Stimulated activated CD8-positive, alpha-beta memory T cell treated with anti-CD3 and anti-CD28 coated beads, Interleukin-15, amount 100 ng/mL, for 48 hours (primary cell): Measurements from ENCODE around the gene BCR.
"Not testable (repeated sequence)": the region's sequence is repeated elsewhere in the genome, so short reads cannot be mapped to it uniquely, and the experiment has no call there.

Experiments
- DNase-seq, 2 donors: peaks; one replicate each; pipeline ENCODE4 v3.0.0-alpha.2; 2020; ENCODE audit warnings: low read depth in 2 of 2

The BCR gene

DNA sequence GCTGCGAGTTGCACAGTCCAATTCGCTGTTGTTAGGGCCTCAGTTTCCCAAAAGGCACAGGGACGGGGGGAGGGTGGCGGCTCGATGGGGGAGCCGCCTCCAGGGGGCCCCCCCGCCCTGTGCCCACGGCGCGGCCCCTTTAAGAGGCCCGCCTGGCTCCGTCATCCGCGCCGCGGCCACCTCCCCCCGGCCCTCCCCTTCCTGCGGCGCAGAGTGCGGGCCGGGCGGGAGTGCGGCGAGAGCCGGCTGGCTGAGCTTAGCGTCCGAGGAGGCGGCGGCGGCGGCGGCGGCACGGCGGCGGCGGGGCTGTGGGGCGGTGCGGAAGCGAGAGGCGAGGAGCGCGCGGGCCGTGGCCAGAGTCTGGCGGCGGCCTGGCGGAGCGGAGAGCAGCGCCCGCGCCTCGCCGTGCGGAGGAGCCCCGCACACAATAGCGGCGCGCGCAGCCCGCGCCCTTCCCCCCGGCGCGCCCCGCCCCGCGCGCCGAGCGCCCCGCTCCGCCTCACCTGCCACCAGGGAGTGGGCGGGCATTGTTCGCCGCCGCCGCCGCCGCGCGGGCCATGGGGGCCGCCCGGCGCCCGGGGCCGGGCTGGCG is at the start of gene BCR:
Gene BCR (plus strand): TSS at position 209 of the 592 bp plus-strand sequence. CDS start 452 bp downstream, outside the sequence.
- DNase-seq: peak in 1 of 2 donors; percentile 44

GRCh38 chr22:23130697-23131096 is 49.6 kb upstream of the BCR start:
- no peak for DNase-seq

- no peak for DNase-seq
These were observed 48.4 kb upstream of the BCR start for GRCh38 chr22:23131931-23132330.

DNA sequence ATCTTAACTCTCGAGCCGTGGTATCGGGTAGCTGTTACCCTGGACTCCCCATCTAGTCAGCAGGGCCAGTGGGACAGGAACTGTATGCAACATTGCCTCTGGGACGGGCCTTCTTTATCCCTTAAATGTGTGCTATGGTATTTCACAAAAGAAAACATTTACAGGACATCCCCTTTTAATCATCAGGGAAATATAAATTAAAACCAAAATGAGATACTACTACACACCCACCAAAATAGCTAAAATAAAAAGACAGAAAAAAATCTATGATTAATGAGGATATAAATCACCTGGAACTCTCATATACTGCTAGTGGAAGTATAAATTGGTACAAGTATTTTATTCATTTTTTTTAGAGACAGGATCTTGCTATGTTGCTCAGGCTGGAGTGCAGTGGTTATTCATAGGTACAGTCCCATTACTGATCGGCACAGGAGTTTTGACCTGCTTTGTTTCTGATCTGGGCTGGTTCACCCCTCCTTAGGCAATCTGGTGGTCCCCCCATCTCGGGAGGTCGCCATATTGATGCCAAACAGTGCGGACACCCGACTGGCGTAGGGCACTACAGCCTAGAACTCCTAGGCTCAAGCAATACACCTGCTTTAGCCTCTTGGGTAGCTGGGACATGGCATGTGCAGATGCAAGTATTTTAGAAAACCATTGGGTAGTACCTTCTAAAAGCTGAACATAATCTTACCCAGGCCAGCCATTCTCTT is 47.8 kb upstream of the BCR start:
- DNase-seq: no peak

GRCh38 chr22:23133922-23134321 is 46.4 kb upstream of the BCR start:
- no peak for DNase-seq

- not testable (repeated sequence) for DNase-seq
These were observed 43.3 kb upstream of the BCR start for GRCh38 chr22:23136991-23137390.

GRCh38 chr22:23137468-23137867 is 42.8 kb upstream of the BCR start:
- no peak for DNase-seq

DNA sequence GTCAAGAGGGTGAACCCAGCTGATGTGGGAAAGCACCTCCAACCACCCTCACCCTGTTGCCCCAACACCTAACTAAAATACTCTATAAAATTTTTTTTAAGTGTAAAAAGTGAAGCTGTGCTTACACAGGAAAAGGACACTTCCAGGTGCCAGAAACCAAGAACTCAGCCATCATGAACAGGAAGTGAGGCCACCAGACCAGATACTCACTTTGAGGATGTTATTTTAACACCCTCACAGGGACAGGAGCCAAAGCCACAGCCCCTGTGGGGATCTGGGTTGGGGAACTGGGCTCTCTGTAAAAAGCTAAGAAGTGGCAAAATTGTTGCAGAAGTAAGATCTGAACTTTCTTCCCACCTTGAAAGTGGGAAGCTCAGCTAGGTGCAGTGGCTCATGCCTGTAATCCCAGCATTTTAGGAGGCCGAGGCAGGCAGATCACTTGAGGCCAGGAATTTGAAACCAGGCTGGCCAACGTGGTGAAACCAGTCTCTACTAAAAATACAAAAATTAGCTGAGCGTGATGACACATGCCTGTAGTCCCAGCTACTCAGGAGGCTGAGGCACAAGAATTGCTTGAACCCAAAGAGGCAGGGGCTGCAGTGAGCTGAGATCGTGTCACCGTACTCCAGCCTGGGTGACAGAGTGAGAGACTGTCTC is 42.3 kb upstream of the BCR start:
- peak; percentile 10 to 24 for DNase-seq

DNA sequence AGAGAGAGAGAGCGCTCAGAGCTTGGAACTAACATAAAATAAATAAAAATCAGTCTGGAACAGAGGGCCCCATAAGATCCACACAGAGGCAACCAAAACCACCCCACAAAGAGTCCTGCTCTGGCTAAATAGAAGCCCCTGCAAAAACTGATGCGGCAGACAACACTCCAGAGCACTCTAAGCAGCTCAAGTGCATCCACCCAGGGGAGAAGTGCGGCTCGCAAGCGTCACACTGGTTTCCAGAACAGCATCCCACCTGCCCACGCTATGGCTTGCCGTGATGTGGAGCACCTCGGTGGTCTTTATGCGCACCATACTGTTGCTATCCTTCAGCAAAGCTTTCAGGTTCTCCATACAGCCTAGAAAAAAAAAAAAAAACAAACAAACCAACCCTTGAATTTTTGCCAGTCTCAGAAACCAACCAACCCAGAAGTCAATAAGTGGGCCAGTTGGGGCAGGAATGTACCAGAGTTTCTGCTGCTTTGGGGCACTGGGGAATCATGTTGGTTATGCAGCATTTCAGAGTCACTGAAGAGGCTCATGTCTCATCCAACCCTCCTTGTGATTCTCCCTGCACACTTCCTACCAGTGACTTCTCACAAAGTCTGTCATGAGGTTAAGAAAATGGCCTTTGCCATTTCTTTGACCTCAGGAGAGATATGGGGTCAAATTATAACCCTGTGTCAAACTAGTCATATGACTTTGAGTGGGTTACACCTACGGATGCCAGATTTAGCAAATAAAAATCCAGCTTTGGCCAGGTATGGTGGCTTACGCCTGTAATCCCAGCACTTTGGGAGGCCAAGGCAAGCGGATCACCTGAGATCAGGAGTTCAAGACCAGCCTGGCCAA is 41.5 kb upstream of the BCR start:
- no peak for DNase-seq

- no peak for DNase-seq
These were observed 39.9 kb upstream of the BCR start for GRCh38 chr22:23140385-23140784.

DNA sequence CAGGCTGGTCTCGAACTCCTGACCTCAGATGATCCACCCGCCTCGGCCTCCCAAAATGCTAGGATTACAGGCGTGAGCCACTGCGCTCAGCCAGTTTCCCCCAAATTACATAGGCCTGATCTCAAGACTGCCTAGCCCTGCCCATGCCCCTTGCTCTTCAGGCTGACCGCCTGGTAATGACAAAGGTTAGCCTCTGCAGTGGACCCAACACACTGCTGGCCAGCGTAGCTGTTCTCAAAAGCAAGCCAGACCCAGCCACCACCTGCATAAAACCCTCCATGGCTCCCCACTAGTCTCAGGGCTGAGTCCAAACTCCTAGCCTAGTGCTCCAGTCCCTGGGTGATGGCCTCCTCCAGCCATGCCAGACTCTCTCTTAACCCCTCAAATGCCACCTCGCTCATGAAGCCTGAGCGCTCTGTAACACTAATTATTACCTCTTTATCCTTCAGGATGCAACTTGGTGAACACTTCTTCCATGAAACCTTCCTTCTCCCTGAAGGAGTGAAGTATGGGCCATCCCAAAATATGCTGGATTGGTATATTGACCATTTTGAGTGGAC is 37.7 kb upstream of the BCR start:
- DNase-seq: no peak

GRCh38 chr22:23143119-23143518 is 37.2 kb upstream of the BCR start:
- DNase-seq: no peak

DNA sequence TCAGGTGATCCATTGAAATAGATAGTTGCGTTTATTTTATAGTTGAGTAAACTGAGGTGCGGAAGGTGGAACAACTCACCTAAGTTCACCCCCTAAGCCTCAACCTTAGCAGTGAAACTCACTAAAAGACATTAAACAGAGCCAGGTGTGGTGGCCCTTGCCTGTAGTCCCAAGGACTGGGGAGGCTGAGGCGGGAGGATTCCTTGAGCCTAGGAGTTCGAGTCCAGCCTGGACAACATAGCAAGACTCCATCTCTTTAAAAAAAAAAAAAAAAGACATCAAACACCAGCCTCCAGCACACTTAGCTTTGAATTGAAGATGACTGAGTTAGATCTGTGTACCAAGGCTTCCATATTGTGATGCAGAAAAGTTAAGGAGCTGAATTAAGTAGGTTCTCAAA is 35.9 kb upstream of the BCR start:
- no peak for DNase-seq

- peak; percentile 81 to 83 for DNase-seq
These were observed 35.1 kb upstream of the BCR start, which contains the start of gene RAB36 for GRCh38 chr22:23144932-23145877. TSS of gene RAB36 (plus strand) at chr22:23145477. CDS start at chr22:23146617, 1,140 bp downstream.

DNA sequence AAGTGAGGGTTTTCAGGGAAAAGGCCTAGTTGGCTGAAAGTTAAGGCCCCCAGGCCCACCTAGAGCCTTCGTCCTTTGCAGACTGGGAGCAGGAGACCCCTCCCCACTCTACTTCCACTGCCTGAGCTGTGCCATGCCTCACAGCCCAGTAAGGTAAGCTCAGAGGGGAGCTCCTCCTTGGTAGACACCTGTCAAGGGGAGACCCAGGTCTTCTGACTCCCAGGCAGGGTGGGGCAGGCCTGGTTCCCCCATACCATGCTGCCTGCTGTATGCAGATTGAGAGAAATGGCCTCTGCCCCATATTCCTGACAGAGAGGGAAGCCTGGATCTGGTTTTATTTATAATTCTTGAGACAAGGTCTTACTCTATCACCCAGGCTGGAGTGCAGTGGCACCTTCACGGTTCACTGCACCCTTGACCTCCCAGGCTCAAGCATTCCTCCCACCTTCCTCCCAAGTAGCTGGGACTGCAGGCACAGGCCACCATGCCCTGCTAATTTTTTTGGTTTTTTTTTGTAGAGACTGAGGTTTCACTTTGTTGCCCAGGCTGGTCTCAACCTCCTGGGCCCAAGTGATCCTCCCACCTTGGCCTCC is 34.3 kb upstream of the BCR start:
- DNase-seq: no peak

- no peak for DNase-seq
These were observed 33.7 kb upstream of the BCR start for GRCh38 chr22:23146478-23147205.

- DNase-seq: no peak
These were observed 32.5 kb upstream of the BCR start for GRCh38 chr22:23147617-23148387.

- no peak for DNase-seq
These were observed 30.5 kb upstream of the BCR start for GRCh38 chr22:23149743-23150238.
